GM19324 (cell line): ENCODE measurements around the gene SEC24D.
"Not testable (repeated sequence)": the region's sequence is repeated elsewhere in the genome, so short reads cannot be mapped to it uniquely, and the experiment has no call there.

Experiments
- ATAC-seq: cut with Tn5 transposase; IDR thresholded peaks from one replicate; pipeline ENCODE4 v1.9.1; 2021; ENCODE audit warnings: mild to moderate bottlenecking, moderate library complexity; ENCODE audit not compliant: unreplicated experiment, low FRiP score

SEC24D gene

GRCh38 chr4:118776955-118777640 lies 58.8 kb downstream of the SEC24D start:
- not testable (repeated sequence) for ATAC-seq

- no peak for ATAC-seq
Measured at GRCh38 chr4:118776157-118776954, 59.6 kb downstream of the SEC24D start.

GRCh38 chr4:118775405-118775804 lies 60.5 kb downstream of the SEC24D start:
- ATAC-seq = no peak

GRCh38 chr4:118774989-118775388 lies 60.9 kb downstream of the SEC24D start:
- ATAC-seq = no peak

- no peak for ATAC-seq
Measured at GRCh38 chr4:118774321-118774720, 61.6 kb downstream of the SEC24D start.

- ATAC-seq = no peak
Measured at GRCh38 chr4:118773429-118773792, 62.5 kb downstream of the SEC24D start.

- no peak for ATAC-seq
Measured at GRCh38 chr4:118772767-118773428, 63.0 kb downstream of the SEC24D start.

- ATAC-seq = no peak
Measured at GRCh38 chr4:118772081-118772766, 63.7 kb downstream of the SEC24D start.

GRCh38 chr4:118770741-118771187 lies 65.2 kb downstream of the SEC24D start:
- ATAC-seq = no peak

GRCh38 chr4:118769161-118769560 lies 66.8 kb downstream of the SEC24D start:
- ATAC-seq = no peak

- ATAC-seq = no peak
Measured at GRCh38 chr4:118767109-118767508, 68.8 kb downstream of the SEC24D start.

- no peak for ATAC-seq
Measured at GRCh38 chr4:118765399-118765798, 70.5 kb downstream of the SEC24D start.

GRCh38 chr4:118762730-118763477 lies 73.0 kb downstream of the SEC24D start:
- no peak for ATAC-seq

GRCh38 chr4:118762155-118762554 lies 73.8 kb downstream of the SEC24D start:
- ATAC-seq = no peak

- ATAC-seq = no peak
Measured at GRCh38 chr4:118761397-118762016, 74.4 kb downstream of the SEC24D start.

- peak; percentile 95 for ATAC-seq
Measured at GRCh38 chr4:118760493-118760892, 75.4 kb downstream of the SEC24D start.

- ATAC-seq = peak; percentile 49
Measured at GRCh38 chr4:118760092-118760491, 75.8 kb downstream of the SEC24D start.

- no peak for ATAC-seq
Measured at GRCh38 chr4:118759481-118759880, 76.4 kb downstream of the SEC24D start.

GRCh38 chr4:118758293-118758692 lies 77.6 kb downstream of the SEC24D start:
- ATAC-seq = no peak
